HL-60/S4 treated with phorbol 12-myristate 13-acetate at 8.2 ng/mL for 4 days and 3 days (cell line): Measurements from ENCODE around the gene HOXA13.

Experiments used
- in situ Hi-C: fragments of 300-500 bp; cut with MboI; formaldehyde crosslinking; loops from 2 replicates; pipeline ENCODE4 v1.15.0; 2022; ENCODE audit warnings: low sequenced_read_pairs

HOXA13 gene

GRCh38 chr7:27237735-27238334 is 37.9 kb upstream of the HOXA13 start:
- in situ Hi-C loops: no loop called here

DNA sequence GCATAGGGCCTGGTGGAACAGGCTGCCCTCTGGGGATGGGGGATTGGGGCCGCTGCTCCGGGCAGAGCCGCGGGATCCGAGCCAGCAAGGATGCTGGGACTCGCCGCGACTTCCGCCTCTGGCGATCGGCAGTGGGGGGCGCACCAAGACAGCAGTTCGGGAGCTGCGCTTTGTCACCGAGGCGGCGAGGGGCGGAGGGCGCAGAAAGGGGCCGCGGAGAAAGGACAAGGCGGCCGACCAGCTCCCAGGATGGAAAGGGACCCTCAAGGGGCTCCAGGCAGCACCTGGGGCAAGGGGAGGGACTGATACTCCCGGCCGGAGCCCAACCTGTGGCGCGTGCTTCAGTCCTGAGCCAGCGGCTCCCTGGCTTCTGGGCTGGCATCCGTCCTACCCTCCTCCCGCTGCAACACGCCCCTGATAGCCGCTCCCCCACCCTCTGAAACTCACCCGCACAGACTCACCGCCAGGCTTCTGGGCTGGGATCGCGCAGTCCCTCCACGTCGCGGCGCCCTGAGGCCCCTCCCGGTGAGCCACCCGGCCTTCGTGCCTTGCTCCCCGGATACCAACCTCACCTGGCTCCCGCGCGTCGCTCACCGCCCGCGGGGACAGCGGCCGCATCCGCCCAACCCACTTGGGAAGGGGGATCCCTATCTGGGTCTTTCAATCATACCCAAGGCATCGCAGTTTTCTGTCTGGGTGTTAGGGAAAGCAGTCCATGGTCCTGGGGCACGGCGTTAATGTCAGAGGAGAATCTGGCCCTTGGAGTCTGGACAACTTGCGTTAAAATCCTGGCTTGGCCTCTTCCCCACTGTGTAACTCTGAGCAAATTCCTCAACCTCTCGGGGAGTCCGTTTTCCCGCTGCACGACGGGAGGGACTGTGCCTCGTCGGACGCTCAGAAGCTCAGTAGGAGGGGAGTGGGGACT is 35.8 kb upstream of the HOXA13 start:
- in situ Hi-C loops: no loop called here

- in situ Hi-C loops: no loop called here
These were observed 29.6 kb upstream of the HOXA13 start for GRCh38 chr7:27229448-27229847.

GRCh38 chr7:27224983-27225934 is 25.4 kb upstream of the HOXA13 start:
- in situ Hi-C loops: no loop called here

DNA sequence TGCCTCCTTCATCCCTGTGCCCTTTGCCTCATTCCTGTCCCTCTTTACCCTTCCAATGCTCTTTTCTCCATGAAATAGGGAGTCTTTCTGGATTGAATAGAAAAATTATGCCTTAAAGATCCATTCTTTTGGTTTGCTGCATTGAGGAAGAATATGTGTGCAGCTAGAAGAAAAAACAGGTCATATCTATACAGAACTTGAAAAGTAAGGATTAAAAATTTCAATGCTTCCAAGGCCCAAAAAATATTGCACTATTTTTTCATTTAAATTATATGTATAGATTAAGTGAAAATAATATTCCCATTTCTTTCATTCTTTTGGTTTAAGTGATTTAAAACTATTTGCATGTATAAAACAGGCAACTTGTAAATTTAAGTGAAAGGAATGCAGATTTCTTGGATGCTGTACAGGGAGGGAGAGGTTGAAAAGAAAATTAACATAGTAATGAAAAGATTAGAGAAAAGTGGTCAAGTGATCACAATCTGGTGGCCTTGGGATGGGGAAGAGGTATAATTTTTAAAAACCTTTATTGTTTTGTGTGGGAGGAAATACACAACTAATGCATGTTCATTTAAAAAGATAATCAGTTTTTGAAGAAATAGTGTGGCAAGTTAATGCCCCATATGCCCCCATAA is 24.2 kb upstream of the HOXA13 start:
- in situ Hi-C loops: no loop called here

DNA sequence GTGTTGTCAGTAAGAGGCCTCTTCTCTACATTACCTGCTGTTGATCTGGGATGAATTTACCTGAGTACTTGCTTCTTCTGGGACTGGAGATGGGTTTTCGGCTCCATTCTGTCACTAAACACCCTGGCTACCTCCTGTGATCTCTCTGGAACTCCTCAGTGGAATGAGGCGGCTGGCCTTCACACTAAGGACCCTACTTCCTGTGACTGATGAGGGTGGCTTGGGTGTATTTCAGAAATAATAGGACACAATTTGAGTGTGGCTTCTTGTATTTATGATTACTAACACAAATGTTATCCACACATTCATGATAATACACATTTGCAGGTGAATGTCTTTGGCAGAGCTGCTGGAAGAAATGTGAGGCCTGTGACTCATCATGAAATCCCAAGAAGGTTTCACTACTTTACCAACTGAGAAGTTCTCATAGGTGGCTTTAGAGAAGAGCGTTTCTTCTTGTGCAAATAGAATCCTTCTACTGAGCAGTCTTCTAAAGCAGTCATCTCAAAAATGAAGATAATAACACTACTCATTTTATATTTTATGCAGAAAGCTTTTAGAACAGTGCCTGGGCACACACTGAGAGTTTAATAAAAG is 21.4 kb upstream of the HOXA13 start:
- in situ Hi-C loops: no loop called here

DNA sequence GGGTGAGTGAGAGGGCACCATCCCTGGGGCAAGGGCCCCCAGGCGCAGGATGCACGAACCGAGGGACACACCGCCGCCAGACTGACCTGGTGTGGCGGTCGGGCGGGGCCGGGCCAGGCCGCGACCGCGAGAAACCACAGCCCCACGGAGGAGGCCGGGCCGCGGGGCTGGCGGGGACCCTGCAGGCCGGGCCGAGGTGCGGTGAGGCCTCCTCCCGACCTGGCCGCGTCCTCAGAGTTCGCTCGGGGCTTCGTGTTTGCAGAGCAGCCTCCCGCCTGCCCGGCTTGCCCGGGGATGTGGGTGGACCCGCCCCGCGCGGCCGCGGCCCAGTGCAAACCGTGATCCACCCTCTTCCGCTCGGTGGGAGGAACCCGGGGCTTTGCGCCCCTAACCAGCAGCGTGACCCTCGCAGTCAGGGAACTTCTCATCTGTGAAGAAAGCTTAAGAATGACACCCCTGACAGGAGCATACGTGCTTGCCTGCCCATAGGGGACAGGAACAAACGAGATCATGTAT is 20.6 kb upstream of the HOXA13 start:
- in situ Hi-C loops: no loop called here

- in situ Hi-C loops: no loop called here
These were observed 19.9 kb upstream of the HOXA13 start for GRCh38 chr7:27219821-27220220.

GRCh38 chr7:27217951-27218350 is 18.1 kb upstream of the HOXA13 start:
- in situ Hi-C loops: no loop called here

DNA sequence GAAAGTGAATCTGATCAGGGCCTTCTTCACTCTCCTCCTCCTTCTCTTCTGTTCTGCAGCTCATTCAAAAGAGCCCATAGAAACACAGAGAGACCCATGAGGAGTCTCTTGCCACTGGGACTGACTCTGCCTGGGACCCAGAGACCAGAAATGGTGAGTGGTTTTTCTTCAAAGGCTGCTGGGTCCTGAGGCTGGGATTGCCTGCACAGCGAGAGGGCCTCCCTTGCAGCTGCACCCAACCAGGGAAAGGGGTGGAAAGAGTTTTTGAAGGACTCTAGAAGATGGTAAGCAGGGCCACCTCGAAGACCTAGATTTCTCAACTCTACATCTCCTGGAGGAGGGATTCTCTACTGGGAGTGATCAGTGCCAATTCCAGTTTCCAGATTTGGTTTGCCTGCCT is 15.5 kb upstream of the HOXA13 start:
- in situ Hi-C loops: no loop called here

GRCh38 chr7:27214239-27214950 is 14.5 kb upstream of the HOXA13 start:
- in situ Hi-C loops: no loop called here

DNA sequence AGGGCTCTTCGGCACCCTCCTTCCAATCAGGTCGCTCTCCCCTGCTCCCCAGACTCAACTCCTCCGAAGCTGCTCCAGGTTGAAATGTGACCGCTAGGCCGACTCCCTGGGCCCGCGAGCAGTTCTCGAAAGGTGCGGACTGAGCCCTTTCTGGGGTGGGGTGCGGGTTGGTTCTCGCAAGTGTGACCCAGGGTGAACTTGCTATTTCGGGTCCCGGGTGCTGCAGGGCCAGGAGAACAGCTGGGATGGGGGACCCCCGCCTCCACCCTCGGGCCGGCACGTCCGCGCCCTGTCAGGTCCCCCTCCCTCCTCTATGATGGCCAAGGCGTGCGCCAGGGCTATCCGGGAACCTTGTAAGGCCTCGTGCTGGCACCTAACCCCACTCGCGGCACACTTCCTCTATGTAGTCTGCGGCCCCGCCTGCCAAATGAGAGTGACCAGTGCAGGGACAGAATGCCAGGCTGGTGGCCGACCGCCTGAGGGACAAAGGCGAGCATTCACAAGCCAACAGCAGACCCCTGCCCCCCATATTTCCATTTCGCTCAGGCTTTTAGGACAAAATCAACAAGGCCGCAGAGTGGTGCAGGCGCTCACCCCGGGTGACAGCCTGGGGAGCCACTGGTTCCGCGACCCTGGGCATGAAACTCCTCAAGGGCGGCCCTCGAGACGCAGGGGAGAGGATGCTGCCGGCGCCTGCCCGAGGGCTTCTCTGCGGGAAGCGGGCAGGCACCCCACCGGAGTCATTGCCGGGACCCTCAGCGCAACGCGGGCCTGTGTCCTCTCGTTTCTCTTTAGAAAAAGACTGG is 13.7 kb upstream of the HOXA13 start:
- in situ Hi-C loops: no loop called here

DNA sequence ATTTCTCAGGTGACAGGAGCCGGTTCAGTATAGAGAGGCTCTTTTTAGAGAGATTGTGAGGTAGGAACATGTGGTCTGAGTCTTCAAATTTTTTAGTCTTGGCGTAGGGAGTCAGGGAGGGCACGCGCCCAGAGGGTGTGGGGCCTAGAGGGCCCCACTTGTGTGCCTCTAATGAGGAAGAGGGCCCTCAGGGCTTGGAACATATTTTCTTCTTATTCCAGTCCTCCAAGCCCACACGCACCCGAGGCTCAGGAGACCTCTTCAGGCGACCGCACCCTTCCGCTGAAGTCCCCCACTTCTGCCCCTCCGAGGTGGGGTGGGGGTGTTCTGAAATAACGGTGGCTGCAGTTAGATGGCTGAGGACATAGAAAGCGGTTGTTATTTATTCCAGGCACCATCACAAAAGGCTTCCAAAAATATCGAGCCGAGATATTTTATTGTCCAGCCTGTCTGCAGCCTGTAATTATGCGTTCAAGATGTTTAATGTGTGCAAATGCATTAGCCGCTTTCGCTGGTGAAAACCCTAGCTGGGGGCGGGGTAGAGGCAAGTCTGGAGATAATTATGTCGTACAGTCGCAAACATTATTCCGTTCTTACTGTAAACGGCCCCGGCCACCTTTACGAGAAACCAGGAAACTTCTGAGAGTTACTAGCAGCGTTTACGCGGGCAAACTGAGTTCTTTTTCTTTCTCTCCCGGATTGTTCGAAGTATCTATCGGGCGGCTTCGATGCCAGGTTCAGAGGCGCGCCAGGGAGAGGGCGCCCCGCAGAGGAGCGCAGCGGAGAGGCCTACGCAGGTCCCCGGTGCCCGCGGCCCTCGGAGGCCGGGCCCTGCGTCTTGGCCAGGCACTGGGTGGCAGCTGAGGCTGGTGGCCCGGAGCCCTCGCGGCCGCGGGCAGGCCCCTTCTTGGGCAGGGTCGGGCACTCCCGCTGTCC is 12.9 kb upstream of the HOXA13 start:
- in situ Hi-C loops: no loop called here

GRCh38 chr7:27211764-27212204 is 11.9 kb upstream of the HOXA13 start:
- in situ Hi-C loops: no loop called here

DNA sequence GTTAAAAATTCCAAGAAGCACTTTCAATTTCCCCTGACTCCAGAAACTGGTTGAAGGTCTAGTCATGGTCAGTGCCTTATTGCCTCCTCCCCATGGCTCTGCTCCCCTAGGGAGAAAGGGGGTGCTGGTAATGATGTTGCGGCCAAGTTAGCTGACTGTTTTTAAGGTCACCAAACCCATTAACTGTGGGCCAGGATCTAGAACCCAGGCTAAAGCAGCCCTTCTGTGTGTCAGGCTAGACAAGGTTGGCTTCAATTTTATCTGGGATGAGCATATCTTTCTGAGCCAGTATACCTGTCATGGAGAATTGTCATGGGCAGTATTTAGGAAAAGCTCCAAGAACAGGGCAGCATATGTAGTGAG is 11.2 kb upstream of the HOXA13 start:
- in situ Hi-C loops: no loop called here

DNA sequence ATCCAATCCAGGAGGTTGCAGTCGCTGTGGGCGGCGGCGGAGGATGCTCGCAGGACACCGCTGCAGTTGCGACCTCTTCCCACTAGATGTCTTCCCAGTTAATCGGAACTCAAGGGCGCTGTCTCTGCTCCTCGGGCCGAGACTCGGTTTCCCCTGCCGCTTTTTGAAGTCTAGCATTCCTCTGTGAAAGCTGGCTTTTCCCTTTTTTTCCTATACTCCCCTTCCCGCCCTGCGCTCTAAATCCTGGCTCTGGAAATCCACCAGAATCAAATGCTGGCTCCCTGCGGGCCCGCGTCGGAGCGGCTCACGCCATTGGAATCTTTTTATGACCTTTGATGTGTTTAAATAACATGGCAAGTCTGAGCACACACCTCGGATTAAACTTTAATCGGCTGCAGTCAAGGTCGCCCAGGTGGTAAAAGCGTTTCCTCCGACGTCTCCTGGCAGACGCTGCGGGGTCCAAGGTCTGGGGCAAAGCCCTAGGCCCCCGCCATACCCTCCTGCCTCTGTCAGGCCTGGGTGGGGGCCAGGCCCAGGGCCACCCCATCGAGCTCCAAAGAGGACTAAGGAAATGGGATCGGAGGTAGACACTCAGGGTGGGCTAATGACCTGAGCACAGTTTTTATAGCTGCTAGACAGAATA is 10.7 kb upstream of the HOXA13 start:
- in situ Hi-C loops: no loop called here

DNA sequence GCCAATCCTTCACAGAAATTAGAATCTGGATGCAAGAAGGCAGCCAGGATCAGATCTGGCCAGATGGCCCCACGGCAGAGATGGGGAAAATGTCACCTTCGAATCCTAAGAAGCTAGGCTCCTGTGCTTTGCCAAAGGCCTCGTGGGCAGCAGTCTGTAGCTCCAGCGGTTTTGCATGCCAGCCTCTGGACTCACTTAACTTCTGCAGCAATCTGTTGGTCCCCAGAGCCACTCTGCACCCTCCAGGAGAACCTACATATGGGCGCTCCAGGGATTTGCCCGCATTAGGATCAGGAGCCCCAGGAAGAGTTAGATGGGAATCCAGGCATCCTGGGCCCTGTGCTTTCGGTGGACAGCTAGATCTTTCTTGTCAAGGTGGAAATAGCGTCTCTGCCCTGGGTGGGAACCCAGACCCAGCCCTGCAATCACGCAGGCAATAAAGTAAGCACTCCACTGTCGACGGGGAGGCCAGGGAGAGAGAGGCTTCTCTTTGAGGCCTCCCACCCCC is 10.1 kb upstream of the HOXA13 start:
- in situ Hi-C loops: loop anchor here (10.0 kb wide), 1 partner anchor 365 kb away; no protein-coding TSS in a partner anchor
